ENCODE measurements around the gene ATPAF2.

The ATPAF2 gene

GRCh38 chr17:17989081-17989480 lies 49.9 kb downstream of the ATPAF2 start:
- no peak overlapping the region for H3K4me3 ChIP-seq (ENCODE audit: low read length)
- no peaks in the 10 kb centered on the region for H3K9me3 ChIP-seq (ENCODE audit: control insufficient read depth, insufficient read depth, low read length)
- TF ChIP-seq CTCF (IDR thresholded peaks at IDR 0.05; ENCODE audit: low read depth, low read length, poor library complexity, severe bottlenecking) (no peak), EZH2phosphoT487 (IDR thresholded peaks at IDR 0.05; ENCODE audit: borderline replicate concordance, low read length) (no peak)
- no peak overlapping the region for H3K27ac ChIP-seq (ENCODE audit: low read depth, low read length)
- H3K4me2 ChIP-seq (ENCODE audit: low read length): no peak overlapping the region
- no peaks in the 10 kb centered on the region for H3K27me3 ChIP-seq (ENCODE audit: control insufficient read depth, low read length)
- H3K9me2 ChIP-seq (replicated peaks; ENCODE audit: control insufficient read depth, low read length): no peaks in the 10 kb centered on the region
- no peaks in the 10 kb centered on the region for H3F3A ChIP-seq (ENCODE audit: control insufficient read depth, insufficient read depth)
- no peaks in the 10 kb centered on the region for H3K36me3 ChIP-seq (ENCODE audit: control insufficient read depth, low read length)
- H3K4me1 ChIP-seq (ENCODE audit: control insufficient read depth, low read length): no peaks in the 10 kb centered on the region
- H3K79me2 ChIP-seq (ENCODE audit: control insufficient read depth, low read length): no peaks in the 10 kb centered on the region
- H4K20me1 ChIP-seq (ENCODE audit: control insufficient read depth, insufficient read depth, low read depth, low read length): no peaks in the 10 kb centered on the region

- no peak overlapping the region for H3K4me2 ChIP-seq (ENCODE audit: low read length)
- H3K9me2 ChIP-seq (replicated peaks; ENCODE audit: control insufficient read depth, low read length): no peaks in the 10 kb centered on the region
- H3K4me3 ChIP-seq (ENCODE audit: low read length): no peak overlapping the region
- H3K36me3 ChIP-seq (ENCODE audit: control insufficient read depth, low read length): no peaks in the 10 kb centered on the region
- H4K20me1 ChIP-seq (ENCODE audit: control insufficient read depth, insufficient read depth, low read depth, low read length): no peaks in the 10 kb centered on the region
- H3K79me2 ChIP-seq (ENCODE audit: control insufficient read depth, low read length): no peaks in the 10 kb centered on the region
- H3K9me3 ChIP-seq (ENCODE audit: control insufficient read depth, insufficient read depth, low read length): no peaks in the 10 kb centered on the region
- H3K27me3 ChIP-seq (ENCODE audit: control insufficient read depth, low read length): no peaks in the 10 kb centered on the region
- H3F3A ChIP-seq (ENCODE audit: control insufficient read depth, insufficient read depth): no peaks in the 10 kb centered on the region
- no peaks in the 10 kb centered on the region for H3K4me1 ChIP-seq (ENCODE audit: control insufficient read depth, low read length)
- no peak overlapping the region for H3K27ac ChIP-seq (ENCODE audit: low read depth, low read length)
- TF ChIP-seq CTCF (IDR thresholded peaks at IDR 0.05; ENCODE audit: low read depth, low read length, poor library complexity, severe bottlenecking) (no peak), EZH2phosphoT487 (IDR thresholded peaks at IDR 0.05; ENCODE audit: borderline replicate concordance, low read length) (no peak)
Observed at GRCh38 chr17:17988427-17988945, 50.5 kb downstream of the ATPAF2 start.

- Histone ChIP-seq H3K4me2 (ENCODE audit: low read length) (no peak overlapping the region), H3K36me3 (ENCODE audit: control insufficient read depth, low read length) (no peaks in the 10 kb centered on the region), H3F3A (ENCODE audit: control insufficient read depth, insufficient read depth) (no peaks in the 10 kb centered on the region), H3K79me2 (ENCODE audit: control insufficient read depth, low read length) (no peaks in the 10 kb centered on the region), H3K4me3 (ENCODE audit: low read length) (no peak overlapping the region), H3K27me3 (ENCODE audit: control insufficient read depth, low read length) (no peaks in the 10 kb centered on the region), H4K20me1 (ENCODE audit: control insufficient read depth, insufficient read depth, low read depth, low read length) (no peaks in the 10 kb centered on the region), H3K9me2 (replicated peaks; ENCODE audit: control insufficient read depth, low read length) (no peaks in the 10 kb centered on the region), H3K4me1 (ENCODE audit: control insufficient read depth, low read length) (no peaks in the 10 kb centered on the region), H3K9me3 (ENCODE audit: control insufficient read depth, insufficient read depth, low read length) (no peaks in the 10 kb centered on the region), H3K27ac (ENCODE audit: low read depth, low read length) (no peak overlapping the region)
- TF ChIP-seq CTCF (IDR thresholded peaks at IDR 0.05; ENCODE audit: low read depth, low read length, poor library complexity, severe bottlenecking): no peak
- TF ChIP-seq EZH2phosphoT487 (IDR thresholded peaks at IDR 0.05; ENCODE audit: borderline replicate concordance, low read length): no peak
Observed at GRCh38 chr17:17987901-17988300, 51.1 kb downstream of the ATPAF2 start.
